GM21360 (cell line): ENCODE data around the gene RAD21L1.

Source experiments
- ATAC-seq: cut with Tn5 transposase; IDR thresholded peaks from one replicate; pipeline ENCODE4 v1.9.1; 2021; ENCODE audit warnings: mild to moderate bottlenecking, moderate library complexity; ENCODE audit not compliant: unreplicated experiment

Gene RAD21L1

DNA sequence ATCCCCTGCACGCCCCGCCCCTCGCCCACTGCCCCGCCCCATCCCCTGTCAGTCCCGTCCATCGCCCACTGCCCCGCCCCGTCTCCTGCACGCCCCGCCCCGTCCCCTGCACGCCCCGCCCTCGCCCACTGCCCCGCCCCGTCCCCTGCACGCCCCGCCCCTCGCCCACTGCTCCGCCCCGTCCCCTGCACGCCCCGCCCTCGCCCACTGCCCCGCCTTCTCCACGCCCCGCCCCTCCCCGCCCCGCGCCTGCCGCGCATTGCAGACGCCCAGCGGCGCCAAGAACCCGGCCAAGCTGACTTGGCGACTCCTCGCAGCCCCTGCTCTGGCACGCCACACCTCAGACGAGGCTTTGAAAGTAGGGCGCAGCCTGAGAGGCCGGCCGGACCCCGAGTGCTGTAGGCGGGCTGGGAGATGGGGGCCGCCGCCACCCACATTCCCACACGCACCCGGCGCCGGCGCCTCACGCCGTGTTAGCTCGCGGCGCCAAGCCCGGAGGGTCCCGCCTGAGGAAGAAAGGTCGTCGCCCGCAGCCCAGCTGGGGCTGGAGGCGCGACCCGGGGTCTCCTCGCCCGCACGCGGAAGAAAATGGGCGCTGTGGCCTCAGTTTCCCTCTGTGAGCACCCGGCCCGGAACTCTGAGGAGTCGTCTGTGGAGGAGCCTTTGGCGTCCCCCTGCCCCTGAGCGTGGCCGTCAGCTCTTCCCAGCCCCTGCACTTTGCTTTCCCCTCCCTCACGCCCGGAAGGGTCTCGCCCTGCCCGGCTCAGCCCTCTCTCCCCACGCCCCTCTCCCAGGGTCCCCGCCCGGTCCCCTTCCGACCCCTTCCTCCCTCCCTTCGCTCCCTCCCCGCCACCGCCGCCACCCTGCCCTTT, at the start of gene RAD21L1:
Gene RAD21L1, plus strand, starts transcription at position 262 of the 872 bp plus-strand sequence. CDS start 2,410 bp downstream, outside the sequence.
- ATAC-seq = no peak

DNA sequence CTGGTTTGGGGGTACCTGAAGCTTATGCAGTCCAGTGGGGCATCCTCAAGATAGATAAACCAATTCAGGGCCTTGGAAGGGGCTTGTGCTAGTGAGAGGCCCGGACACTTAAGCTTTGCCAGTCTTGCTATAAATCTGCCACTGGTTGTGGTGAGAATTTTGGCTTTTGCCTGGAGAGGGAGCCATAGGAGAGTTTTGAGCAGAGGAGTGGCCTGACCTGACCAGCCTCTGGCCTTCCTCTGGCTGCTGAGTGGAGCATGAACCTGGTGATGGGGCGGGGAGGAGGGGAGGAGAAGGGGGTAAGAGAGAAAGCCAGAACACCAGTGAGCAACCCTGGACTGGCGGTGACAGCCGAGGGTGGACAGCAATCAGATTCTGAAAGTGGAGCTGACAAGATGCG, 48.2 kb upstream of the RAD21L1 start:
- ATAC-seq = no peak

DNA sequence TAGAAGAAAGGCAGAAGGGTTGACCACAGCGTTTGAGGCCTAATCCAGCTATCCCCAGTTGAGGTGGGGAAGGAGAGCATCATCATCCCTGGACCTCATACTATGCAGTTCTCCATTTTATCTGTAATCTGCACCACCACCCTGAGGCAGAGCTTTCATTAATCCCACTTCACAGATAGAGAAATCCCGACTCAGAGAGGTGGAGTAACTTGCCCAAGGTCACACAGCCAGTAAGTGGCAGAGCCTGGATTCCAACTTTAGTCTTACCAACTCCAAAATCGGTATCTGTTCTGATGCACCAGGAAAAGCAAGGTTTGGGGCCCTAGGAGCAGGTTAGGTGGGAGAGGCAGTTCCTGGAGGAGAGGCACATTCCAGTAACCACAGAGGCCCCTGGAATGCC, 47.7 kb upstream of the RAD21L1 start:
- ATAC-seq = no peak

DNA sequence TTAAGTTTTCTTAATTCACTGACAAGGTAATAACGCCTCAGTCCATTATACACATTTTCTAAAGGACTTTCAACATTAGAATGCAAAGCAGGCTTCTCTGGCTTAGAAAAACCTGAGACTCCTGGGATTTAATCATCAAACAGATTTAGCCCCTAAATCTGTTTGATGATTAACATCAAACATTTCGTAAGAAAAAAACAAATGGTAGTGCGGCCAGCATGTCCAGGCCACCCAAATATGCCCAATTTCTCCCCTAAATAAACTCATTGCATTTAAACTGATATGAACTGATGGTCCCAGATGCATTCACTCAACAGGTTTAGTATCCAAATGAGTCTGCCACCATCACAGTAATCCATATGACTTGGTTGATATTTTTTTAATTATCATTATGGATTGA, 47.2 kb upstream of the RAD21L1 start:
- no peak for ATAC-seq

DNA sequence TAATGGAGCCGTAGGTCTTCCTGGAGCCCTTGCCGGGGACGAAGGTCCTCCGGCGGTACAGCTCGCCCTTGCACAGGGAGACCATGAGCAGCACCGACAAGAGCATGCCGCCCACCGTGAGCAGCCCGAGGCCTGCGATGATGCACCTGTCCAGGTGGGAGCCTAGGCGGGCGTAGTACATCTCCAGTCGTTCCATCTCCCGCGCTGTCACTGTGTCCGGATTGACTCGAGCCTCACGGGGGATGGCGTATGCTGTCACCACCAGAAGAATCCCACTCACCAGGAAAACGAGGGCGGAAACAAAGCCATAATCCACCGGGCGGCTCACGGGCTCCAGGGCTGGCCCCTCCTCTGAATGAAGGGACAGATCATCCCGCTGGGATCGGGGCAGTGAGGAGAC, 44.9 kb upstream of the RAD21L1 start:
- no peak for ATAC-seq

DNA sequence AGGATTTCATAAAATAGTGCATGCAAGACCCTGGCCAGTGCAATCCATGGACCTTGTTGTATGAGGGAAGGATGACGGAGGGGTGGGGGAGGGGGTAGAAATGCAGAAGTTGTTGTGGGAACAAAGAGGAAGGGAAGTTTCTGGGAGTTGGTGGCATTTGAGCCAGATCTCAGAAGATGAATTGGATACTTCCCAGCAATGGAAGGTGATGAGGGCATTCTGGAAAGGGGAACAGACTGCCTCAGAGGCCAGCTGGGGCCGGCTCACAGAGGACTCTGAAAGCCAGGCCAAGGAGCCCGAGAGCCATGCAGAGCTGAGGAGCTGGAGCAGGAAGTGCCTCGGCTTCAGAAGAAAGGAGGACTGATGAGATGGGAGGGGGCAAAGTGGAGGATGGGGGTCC, 43.7 kb upstream of the RAD21L1 start:
- ATAC-seq = no peak

DNA sequence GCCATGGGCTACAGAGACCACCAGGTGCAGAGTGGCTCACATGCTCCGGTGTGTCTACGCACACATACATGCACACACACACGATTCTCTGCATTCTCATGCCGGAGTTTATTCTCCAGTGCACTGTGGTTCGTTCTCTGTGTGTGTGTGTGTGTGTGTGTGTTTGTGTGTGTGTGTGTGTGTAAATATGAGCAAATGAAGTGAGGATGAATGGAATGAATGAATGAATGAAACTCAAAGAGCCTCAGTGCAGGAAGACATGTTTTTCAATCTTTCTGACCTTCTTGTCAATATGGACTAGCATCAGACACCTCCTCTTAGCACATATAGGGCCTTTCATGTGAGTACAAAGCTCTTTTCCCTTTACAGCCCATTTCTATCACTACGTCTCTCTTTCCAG, 42.7 kb upstream of the RAD21L1 start:
- ATAC-seq = no peak

DNA sequence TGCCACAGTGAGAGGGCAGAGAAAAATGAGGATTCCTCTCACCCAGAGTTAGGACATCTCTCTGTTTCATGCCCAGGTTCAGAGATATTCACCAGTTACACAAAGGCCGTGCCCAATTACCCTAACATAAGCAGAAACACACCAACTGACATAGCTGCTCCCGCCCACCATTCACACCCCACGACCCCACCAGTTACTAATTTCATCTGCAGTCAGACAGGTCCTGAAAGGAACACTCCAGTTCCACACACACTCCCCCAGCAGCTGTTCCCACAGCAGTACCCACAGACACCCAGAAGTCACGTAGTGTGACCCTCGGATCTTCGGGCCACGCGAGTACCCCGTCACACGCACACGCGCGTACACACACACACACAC, 41.6 kb upstream of the RAD21L1 start:
- ATAC-seq = no peak

DNA sequence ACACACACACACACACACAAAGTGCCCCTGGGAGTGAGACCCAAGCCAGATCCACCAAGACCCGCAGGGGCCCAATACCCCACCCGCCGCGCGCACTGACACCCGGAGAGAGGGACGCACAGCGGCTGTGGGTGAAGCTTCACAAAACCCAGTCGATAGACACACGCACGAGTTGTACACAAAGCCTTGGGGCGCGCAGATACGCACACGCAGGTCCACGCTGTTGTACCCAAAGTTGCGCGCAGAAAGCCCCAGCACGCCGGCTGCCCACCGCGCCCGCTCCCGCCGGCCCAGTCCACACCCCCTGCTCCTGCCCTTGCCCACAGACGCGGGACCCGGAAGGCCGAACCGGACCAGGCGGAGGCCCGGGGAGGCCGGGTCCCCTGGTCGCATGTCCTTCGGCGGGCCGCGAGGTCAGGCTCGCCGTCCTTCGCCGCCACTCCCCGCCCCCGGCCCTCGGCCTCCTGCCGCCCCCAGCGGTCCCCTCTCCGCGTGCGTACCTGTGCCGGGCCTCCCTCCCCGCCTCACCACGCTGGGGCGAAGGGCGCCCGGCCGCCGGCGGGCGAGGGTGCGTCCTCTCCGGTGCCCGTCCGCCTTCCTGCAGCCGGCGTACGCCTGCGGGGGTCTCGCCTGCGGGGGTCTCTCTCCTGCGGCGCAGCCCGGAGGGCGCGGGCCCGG, 41.1 kb upstream of the RAD21L1 start, which contains the start of gene TMEM74B:
Gene TMEM74B, minus strand, starts transcription at position 344 of the 678 bp plus-strand sequence. CDS start 1,180 bp downstream, outside the sequence.
- no peak for ATAC-seq

DNA sequence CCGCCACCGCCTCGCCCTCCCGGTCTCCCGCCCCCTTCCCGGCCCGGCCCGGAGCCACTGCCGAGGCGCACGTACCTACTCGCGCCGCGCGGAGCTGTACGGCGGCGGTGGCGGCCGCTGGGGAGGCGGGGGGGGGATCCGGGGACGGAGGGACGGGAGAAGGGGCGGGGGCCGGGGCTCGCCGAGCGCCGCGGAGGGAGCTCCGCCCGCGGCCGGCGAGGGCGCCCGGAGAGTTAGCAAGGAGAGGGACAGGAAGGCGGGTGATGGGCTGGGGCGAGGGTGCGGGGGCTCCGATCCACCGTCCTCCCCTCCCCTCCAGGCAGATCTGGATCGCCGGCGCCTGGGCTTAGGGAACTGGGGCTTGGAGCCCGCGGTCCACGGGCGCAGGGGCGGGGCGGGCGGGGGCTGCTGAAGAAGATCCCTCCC, 40.5 kb upstream of the RAD21L1 start:
- ATAC-seq = no peak

DNA sequence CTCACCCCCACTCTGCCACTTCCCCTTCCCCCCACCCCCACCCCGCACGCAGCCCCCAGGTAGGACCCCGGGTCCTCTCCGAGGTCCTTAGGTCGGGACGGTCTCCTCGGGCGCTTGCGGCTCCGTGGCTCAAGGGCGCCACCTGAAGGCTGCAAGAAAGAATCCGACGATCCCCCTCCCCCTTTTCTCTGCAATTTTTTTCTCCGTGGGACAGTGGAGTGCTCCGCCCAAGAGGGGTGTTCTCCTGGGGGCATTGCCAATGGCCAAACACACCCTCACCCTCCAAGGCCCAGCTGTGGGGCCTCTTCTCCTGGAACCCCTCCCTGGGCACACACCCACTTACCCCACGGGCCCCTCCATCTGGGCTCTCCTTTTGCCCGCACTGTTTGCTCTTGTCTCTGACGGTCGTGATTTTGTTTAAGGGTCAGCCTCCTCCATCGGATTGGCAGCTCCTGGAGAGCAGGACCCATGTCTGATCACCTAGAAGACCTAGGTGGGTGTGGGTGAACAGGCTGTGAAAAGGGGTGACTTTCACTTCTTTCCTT, 40.0 kb upstream of the RAD21L1 start:
- no peak for ATAC-seq

DNA sequence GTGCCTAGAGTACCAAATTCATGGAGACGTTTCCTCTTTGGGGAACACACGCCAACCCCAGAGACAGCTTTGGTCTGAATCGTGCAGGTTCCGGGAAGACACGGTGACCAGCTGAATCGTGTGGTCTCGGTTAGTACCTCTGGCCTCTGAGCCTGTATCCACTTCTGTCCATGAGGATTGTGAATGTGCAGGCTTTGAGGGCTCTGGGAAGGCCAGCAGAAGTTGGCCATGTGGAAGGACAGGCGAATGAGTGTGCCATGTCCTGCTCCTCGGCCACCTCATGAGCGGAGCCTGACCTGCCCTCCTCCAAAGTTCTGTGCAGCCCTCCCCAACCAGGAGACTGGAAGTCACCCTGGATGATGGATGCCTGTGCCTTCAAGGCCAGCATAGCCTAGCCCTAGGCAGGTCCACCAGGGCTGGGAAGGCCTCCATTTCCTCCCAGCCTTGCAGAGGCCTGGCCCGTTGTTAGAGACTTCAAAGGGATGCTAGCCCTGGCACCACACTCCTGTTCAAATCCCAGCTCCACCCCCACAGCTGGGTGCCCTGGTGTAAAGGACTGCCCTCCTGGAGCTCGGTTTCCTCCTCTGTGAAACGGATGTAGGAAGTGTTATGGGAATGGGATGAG, 39.4 kb upstream of the RAD21L1 start:
- ATAC-seq = no peak

DNA sequence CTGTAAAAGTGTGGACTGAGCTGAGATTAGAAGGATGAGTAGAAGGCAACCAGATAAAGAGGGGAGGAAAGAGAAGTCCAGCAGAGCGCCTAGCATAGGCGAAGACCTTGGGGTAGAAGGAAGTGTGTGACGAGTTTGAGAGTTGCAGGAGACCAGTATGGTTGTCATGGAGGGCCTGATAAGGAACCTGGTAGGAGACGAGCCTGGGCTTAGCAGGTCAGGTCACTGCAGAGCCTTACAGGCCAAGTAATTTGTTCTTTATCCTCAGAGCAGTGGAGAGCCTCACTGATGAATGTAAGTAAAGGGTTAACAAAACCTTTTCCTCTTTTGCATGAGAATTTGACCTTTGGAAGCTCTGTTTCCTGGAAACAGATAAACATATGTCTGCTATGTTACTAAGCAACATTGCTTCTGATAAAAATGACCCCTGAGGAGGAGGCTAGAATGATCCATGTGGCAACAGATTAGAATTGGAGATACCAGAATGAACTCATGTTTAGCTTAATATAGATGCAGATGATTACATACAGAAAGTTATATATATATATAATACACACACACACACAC, 38.2 kb upstream of the RAD21L1 start:
- ATAC-seq = no peak

DNA sequence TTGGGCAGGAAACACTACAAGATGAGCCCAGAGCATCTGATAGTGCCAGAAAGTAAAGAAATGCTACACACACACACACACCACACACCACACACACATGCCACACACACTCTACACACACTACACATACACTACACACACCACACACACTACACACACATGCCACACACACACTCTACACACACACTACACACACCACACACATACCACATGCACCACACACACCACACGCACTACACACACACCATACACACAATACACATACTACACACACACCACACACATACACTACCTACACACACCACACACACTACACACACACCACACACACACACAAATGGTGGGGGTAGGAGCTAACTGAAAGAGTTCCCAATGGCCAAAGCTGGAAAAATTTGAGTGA, 37.5 kb upstream of the RAD21L1 start:
- no peak for ATAC-seq

DNA sequence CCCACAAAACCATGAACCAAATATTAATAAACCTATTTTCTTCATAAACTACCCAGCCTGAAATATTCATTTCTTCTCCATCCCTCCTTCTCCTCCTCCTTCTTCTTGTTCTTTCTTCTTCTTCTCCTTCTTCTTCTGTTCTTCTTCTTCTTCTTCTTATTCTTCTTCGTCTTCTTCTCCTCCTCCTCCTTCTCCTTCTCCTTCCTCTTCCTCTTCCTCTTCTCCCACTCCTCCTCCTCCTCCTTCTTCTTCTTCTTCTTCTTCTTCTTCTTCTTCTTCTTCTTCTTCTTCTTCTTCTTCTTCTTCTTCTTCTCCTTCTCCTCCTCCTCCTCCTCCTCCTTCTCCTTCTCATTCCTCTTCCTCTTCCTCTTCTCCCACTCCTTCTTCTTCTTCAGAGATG, 36.0 kb upstream of the RAD21L1 start:
- ATAC-seq = no peak

DNA sequence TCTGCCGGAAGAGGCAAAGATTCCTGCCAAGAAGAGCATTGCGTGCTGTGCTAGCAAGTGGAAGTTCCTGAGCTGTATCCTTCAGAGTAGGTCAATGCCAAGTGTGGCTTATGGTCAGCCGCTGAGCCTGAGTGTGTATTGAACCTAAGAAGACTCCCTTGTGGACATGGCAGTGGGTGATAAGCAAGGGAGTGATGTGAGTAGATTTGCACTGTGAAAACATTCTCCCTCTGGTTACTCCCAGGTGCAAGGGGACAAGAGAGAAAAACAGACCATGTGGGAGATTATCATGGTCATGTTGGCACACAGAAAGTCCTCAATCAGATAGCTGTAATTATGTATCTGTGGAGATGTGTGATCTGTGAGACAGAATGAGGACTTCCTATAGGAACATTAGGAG, 35.0 kb upstream of the RAD21L1 start:
- no peak for ATAC-seq

DNA sequence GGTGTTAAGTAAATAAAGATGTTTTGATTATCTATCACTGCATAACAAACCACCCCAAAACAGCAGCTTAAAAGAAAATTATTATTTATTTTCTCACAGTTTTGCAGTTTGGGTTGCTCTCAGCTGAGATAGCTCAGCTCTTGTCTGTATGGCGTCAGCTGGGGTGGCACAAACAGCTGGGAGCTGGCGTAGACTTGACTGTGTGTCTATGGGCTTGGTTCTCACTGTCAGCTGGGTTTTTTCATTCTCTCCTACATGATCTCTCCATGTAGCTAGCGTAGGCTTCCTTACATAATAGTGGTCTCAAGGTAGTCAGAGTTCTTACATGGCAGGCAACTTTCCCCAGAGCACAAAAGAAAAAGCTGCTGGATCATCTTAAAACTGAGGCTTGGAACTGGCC, 34.5 kb upstream of the RAD21L1 start:
- no peak for ATAC-seq

DNA sequence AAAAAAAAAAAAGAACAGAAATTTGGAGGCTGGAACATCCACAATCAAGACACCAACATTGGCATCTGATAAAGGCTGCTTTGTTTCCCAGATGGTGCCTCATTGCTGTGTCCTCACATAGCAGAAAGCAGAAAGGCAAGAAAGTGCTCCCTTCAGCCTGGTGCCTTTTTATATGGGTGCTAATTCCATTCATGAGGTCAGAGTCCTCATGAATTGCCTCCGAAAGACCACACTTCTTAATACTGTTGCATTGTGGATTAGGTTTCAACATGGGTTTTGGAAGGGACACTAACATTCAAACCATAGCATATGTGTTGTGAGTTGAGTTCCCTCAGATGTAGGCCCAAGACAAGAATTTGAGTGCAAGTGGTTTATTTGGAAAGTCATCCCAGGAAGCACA, 30.6 kb upstream of the RAD21L1 start:
- no peak for ATAC-seq

DNA sequence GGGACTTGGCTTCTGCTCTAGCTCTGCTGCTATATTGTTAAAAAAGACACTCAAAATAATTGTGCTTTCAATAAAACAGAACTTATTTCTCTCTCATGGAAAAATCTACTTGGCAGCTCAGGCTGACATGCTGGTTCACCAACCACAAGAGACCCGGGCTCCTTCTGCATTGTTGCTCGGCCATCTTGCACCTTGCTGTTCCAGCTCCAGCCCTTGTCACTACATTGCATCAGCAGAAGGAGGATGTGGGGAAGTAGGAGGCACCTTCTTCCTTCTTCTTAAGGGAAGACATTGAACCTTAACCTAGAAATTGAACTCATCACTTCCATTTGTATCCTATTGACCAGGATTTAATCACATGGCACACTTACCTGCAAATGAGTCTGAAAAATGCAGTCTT, 29.2 kb upstream of the RAD21L1 start:
- no peak for ATAC-seq

DNA sequence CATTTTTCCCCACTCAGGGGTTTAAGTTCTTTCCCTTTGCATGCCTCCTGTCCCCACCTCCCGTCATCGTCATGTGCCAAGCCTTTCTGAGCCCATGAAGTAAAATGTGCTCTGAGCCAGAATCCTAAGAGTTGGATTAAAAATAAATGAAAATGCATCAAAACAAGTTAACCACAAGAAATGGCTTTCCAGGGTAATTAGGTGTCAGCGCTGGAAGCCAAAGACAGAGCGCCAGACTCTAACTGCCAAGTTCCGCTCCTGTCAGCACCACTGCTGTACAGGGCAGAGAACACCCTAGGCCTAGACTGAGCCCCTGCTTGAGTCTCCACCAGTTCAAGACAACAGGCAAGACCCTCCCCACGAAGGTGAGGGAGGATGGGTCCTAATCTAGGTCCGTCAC, 28.0 kb upstream of the RAD21L1 start:
- ATAC-seq = no peak

DNA sequence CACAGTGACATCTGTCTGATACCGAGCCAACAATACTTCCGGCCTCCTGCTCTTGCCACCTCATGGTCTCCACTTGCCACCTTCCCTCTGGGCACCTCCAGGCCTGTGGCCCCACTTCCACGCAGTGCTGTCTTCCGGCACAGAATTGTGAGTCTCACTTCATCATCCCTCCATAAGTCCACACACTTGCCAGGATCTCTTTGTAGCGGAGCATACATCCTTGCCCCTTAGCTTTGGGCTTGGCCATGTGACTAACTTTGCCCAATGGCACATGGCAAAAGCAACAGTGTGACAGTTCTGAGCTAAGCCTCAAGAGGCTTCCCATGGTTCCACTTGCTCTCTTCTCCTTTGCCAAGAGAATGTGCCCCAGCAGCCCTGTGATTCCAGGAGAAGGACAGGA, 27.1 kb upstream of the RAD21L1 start:
- ATAC-seq = no peak
